Body of pancreas (tissue), 4 donors: Measurements from ENCODE around the gene NAGPA.

Source experiments
- CTCF ChIP-seq, 7 experiments: fragments of 450-650 bp in 4 of 7; fragments of 200-600 bp in 3 of 7; sonication (generic) in 3 of 7; IDR thresholded peaks; one replicate each; pipeline ENCODE4 v1.5.1; 2016 to 2019; ENCODE audit warnings: antibody characterized with exemption in 7 of 7
- POLR2A ChIP-seq, 3 donors: fragments of 450-650 bp; IDR thresholded peaks; one replicate each; pipeline ENCODE4 v1.6.1; 2016; ENCODE audit warnings: antibody characterized with exemption in 3 of 3, mild to moderate bottlenecking in 2 of 3

GRCh38 chr16:4979164-4979563, 54.6 kb downstream of the NAGPA start:
- no peak for TF ChIP-seq POLR2A (IDR thresholded peaks at IDR 0.05)
- TF ChIP-seq CTCF (IDR thresholded peaks at IDR 0.05): no peak
